T-helper 2 cell (primary cell): ENCODE results near the gene EIF4E3.

Experiments
- DNase-seq, 5 experiments: peaks; one replicate each; pipeline versions ENCODE4 v3.0.0 to v3.0.0-alpha.2; 2012 to 2022

EIF4E3 gene

DNA sequence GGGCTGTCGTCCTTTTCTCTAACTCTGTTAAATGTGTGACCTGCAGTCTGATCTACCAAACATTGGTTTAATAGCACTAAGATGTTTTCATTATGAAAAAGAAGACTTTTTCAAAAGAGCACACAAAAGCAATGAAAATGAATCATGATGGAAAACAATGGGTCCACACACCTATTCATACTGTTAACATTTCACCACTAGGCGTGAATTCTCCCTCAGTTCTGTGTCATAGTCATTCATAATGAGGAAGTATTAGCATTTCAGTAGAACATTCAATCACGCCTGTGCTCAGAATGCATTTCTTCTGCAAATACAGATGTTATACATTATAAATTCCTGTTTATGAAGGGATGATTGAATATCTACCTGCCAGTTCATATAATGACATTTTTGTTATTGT, 35.9 kb downstream of the EIF4E3 start:
- DNase-seq: peak in 1 of 5 experiments; percentile 27

DNA sequence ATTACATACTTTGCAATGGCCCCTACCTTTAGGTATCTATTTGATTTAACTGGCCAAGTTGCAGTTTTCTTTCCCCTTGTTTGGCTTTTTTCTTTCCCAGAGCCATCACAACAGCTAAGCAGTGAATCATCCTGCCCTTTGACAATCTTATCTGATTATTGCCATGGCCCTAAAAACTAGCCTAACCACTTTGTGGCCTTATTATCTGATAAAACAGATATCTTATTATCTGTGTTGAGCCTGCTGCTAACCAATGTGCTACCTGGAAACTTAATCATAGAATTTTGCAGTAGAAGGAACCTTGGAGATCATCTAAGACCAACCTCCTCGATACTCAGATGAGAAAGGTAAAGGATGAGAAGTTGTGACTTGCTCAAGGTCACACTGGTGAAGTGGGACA, 37.1 kb downstream of the EIF4E3 start:
- peak in 1 of 5 experiments; percentile 24 for DNase-seq

DNA sequence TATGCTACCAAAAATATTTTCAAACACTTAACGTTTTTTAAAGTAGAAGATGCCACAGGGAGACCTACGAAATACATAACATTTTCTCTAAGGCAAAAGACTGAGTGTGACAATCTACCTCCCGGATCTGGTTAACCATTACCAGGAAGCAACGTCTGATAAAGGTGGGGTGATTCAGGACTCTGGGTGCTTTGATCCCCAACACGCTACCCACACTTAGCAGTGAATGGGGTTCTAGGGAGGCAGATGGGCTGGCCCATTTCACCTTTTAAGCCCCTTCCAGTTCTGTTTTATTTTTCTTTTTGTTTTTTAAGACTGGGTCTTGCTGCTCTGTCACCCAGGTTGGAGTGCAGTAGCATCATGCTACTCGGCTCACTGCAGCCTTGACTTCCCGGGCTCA, 39.5 kb downstream of the EIF4E3 start:
- peak in 1 of 5 experiments; percentile 29 for DNase-seq

DNA sequence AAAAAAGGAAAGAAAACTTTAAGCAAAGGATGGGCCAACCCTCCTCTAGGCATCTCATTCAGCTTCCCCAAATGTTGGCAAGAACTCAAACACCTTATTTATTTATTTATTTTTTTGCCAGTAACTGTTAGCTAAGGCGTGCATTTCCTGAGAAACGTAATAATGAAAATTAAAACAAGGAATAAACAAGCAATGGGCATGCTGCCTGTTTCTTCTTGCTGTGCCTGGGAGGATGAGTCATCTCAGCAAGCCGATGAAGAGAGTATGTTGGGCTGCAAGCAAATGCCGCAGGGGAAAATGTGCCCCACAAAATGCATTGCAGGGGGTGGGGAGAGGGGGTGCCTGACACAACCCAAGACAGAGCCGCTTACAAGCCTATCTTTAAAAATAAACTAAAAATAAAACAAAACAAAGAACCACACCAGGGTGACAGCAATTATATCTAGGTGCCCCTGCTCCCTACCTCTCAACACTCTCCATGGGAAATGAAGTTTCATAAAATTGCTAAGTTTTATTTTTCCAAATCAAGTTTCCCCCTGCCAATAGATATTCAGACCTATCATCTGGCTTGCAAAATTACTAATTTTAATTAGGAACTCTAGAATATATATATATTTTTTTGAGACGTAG, 40.3 kb downstream of the EIF4E3 start:
- no peak for DNase-seq

DNA sequence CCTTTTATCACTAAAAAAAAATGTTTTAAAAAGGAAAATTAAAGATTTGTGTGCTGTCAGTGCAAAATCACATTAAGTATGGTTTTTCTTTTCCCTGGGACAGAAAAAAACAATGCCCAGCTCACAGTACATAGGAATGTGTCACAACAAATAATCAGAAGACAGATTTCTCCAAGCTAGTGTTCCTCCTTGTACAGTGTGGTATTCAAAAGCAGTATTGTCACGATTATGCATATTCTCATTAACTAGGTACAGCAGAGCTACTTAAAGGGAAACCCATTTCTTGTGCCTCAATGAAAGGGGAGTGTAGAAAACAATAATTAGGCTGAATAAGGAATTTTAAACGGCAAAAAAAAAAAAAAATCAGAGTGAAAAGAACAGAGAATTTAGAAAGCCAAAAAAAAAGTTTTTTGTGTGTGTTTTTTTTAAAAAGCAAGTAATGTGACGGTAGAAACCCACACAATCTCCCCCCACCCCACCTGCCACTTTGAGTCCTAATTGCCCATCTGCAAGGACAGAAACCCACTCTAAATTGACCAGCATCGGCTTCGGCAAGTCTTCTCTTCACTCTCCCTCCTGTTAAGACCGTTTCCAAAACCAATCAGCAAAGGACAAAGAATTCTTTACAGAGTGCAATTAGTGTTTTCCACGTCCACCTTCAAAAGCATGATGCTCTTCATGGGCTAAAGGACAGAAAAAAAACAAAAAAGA, 41.0 kb downstream of the EIF4E3 start:
- no peak for DNase-seq

DNA sequence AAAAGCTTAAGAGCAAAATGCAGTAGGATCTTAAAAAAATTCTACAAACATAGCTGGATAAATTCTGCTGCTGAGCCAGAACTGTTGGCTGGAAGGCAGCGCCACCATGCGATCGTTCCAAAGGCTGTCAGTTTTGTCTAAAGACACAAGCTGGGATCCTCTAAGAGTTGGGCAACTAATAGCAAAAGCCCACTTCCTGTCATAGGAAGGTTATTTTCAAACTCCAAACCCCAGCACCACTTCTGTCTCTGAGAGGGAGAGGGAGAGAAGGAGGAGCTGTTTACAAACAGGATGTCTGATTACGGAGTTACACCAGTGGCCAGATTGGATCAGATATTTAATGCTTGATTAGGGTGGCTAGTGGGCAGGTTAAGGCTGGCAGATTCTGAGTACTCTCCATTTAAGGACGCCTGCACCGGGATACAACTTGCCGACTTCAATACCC, 44.0 kb downstream of the EIF4E3 start:
- DNase-seq: peak in 1 of 5 experiments; percentile 52

DNA sequence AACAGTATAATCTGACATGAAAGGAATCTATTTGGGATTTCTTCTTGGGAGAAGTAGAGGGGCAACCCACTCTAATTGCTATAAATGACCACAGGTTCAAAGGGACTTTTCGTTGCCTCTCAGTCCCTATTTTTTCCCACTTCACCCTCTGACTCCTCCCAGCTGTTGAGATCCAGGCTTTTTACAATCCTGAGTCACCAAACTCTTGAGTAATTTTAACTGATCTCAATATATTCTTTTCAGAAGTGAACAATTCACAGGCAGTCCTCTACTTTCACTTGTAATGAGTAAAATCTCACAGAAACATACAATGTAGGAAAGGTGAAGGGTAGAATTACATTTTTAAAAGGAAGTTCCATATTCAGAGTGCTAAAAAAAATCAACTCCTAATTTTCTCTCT, 44.6 kb downstream of the EIF4E3 start:
- no peak for DNase-seq

DNA sequence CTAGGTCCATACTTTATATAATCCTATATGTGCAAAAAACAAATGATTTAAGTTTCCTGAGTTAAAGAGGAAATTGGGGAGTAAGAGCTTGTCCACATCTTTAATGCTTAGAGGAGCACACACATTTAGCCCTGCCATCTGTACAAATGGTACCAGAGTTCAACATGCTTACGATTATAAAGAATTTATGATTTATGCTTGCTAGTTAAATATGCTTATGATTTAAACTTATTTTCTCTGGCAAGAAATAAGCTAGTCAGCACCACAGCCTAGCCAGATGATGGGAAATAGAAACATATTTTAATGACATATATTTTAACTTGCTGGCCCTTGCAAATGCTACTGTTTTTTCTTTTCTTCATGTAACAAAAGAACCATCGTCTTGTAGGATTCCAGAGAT, 48.3 kb downstream of the EIF4E3 start:
- no peak for DNase-seq

DNA sequence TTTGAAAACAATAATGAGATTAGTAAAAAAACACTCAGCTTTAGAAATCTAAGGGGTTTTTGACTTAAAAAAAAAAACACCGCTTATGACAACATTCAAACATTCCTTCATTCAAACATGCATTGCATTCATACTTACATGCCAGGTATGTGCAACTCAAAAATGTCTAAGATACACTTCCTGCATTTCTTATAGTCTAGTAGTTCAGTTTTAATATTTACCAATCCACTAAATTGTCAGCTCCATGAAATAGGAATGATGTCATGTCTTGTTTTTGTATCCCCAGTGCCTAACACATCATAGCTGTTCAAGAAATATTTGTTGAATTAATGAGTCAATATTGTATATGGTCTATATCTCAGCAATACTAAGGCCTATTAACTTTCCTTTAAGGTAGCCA, 51.7 kb downstream of the EIF4E3 start:
- no peak for DNase-seq

DNA sequence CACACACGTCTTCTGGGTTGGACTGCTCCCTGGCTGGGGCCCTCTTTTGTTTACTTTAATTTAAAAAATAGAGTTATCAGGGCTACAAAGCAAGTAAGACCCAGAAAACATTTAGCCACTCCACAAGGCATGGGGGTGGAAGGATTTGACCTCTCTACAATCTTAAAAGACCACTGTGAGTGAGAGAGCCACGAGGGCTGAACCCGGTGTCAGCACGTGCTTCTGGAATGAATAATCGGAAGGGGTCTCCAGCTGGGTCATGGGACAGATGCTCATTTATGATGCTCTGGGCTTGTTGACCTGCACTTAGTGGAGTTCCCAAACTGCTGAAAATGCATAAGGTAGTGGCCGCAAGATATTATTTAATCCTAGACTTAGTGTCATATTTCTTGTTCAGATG, 52.4 kb downstream of the EIF4E3 start:
- no peak for DNase-seq

DNA sequence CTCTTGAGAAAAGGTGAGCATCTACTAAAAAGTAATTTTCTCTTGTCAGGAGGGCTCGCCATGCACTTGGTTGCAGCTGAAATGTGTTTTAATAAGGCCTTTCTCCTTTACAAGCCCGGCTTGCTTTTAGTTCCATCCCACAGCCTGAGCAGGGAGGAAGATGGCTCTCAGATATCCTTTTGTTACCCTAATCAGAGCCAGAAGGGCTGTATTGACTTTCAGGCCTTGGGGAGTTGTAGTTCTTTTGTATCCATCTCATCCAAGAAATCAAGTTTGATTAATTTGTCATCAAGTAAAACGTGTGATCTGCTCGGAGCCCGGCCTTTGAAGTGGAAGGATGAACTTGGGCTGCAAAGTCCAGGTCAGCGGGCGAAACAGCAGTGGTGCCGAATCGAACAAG, 52.9 kb downstream of the EIF4E3 start:
- no peak for DNase-seq

DNA sequence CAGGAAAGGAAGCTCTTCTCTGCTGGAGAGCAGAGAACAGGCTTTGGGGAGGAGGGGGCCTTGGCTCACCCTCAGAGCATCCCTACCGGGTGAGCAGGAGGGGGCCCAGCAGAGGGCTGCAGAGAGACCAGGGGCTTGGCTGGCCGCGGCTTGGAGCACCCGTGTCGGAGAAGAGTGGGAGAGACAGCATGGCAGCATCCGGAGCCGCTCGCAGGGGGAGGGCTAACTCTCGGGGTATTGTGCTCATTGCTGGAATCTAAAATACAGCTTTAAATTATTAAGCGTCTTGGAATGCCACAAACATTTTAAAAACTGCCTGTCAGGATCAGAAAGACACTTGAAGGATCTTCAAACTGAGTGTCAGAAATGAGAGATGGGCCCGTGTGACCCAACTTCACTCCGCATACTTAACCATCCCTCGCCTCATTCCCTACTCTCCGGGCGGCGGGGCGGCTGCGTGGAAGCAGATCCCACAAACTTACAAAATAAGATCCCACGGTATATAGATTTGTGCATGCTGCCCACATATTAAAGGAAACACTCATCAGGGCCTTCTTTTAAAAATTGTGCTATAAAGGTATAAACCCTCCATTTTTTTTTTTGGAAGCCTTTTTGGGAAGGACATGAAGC, 53.9 kb downstream of the EIF4E3 start:
- no peak for DNase-seq

DNA sequence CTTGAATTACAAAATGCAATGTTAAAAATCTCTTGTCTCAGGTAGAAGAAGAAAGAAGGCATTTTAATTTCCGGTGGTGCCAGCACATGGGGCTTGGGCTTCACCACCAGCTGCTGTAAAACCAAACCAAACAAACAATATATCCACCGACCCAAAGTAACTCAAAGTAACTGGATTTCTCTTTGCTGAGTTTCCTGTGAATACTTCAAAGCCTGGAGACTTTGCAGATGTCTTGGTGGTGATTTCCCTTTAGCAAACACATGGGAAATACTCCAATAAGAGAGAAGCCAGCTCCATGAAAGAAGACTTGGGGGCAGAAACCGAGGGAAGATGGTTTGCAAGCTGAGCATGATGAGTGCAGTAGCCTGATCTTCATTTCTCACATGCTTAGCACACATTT, 62.6 kb downstream of the EIF4E3 start:
- DNase-seq: peak in 1 of 5 experiments; percentile 26

DNA sequence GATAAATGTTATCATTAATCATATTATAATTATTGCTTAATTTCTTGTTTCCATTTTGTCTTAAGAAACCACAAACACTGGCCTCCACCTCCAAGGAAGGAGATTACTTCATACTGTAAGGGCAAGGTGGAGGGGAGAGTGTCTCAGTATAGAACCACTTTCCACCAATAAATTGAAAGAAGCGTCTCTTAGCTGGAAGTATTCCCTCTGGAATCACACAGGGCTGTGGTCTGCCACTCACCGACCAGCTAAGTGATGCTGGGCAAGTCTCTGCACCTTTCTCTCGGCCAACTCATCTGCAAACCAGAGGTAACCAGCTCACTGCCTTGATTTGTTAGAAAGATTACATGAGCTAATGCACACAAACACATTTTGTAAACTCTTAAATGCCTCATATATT, 63.1 kb downstream of the EIF4E3 start:
- no peak for DNase-seq

DNA sequence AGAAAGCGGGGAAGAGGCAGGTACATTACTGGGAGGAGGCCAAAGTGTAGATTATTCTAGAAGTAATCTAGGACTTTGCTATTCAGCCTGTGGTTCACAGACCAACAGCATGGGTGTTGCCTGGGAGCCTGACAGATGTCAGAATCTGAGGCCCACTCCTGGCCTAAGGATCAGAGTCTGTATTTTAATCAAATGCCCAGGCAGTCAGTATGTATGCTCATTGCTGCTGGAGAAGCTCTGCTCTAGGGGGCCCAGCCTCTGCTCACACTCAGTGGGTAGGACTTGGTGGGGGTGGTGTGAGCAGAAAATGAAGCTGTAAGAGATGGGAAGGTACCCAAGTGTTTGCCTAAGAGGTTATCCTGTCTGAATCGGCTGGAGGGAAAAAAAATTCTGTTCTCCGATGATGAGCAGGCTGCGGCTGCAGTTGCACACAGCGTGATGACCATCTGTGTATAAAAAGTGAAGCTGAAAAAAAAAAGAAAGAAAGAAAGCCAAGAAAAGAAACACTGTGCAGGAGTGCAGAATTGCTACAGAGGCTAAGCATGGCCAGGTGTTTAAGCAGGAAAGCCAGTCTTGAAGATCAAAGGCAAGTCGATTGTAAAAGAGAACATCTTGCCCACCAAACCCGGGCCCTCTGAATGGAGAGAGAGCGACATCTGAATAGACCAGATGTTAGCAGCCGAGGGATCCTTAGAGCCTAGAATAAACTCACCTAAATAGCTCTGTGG, 65.2 kb downstream of the EIF4E3 start:
- no peak for DNase-seq

DNA sequence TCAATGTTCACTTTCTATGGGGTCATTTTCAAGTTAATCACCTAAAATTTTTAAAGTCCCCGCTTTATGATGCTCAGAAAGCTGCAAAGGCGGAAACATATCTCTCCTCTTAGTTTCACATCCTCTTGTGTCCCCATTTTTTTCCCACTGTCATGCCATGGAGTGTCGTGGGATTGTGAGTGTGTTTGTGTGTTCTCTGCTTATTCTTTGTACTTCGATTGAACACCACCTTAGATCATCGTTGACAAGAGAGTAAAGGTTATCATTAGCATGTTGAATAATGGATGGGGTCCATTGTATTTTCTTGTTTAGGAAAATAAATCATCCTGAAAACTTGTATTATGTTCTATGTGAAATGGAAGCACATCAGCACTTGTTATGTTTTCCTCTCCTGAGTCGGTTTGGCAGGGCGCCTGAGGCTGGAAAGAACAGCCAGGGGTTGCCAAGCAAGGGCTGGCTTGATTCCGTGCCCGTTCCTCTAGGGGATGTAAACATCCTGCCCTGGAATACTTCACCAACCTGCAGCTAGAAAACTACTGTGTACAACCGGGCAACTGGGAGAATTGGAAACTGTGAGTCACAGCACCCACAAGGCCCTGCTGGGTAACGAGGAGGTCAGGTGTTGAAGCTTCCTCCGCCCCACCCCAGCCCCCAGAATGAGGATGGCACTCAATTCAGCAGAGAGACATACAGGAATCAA, 67.2 kb downstream of the EIF4E3 start:
- DNase-seq: no peak

DNA sequence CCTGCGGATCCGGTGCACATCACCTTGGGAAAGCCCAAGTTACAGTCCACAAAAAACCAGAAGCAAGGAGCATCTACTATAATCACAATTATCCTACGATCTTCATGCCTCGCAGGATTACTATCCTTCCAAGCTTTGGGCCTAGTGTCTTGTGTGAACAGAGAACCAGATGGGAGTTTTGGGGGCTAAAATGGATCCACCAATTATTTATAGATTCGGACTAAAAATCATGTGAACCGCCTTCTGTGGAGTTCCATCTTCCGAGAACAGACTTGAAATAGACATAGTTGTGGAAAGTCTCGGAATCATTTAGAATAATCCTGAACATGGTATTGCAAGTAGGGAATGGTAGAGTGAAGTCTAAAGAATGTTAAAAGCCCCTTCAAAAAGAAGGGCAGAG, 70.1 kb downstream of the EIF4E3 start:
- no peak for DNase-seq

DNA sequence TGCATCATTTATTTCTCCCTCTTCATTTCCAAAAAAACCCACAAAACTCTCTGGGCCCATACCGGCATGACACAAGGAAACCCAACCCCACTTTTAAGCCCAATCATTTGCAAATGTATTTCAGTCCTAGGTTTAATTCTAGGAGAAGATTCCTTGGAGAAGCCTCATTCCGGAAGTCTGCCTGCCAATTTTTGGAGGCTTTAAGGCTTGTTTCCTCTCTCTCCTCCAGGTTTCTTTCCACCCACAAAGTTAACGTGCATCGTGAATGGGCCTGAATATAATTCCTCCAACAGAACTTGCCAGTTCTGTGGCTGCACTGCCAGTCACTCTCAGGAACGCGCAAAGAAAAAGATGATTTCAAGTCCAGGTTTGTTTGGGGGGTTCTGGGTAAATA, 71.8 kb downstream of the EIF4E3 start:
- DNase-seq: no peak

DNA sequence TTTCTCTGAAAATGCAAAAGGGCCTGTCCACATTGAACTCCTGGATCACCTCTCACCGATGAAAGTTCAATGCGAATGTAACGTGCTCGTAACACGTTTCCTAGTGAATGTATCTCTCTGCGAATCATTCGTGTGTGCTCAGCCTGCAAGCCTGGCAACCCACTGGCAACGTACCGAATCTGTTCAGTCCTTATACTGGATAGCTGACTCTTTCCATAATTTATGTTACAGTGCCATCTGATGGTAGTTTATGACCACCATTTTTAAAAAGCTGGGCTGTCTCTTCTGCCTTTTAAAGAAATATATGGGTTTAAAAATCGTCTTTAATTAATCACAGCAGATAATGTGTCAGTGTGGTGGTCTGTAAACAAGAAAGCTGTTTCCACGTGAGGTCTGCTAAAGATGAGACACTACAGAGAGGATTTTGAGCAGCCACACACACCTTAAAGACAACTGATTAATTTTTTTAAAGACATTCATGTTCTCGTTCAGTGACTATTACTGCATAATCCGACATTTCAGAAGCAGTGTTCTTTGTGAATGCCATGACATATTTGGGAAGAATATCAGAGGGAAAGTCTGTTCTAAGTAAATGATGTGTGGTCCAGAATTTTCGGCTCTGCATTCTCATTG, 72.3 kb downstream of the EIF4E3 start:
- DNase-seq: peak in 2 of 5 experiments; percentile 2 to 58

DNA sequence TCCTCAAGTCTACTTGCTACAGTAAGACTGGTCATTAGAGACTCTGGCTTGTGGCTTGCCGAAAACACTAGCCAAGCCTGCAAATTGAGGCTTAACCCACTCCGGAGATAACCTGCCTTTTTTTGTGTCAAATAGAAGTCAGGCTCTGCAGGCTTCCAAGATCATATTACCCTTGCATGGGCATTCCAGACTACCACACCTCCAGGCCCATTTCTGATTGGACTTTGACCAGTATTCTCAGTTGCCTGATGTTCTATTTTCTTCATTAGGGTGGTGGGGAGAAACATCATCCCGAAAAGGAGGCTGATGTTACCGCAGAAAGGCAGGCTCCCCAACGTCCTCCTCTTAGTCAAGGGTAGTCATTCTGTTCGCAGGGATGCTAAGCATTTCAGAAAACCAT, 73.6 kb downstream of the EIF4E3 start:
- no peak for DNase-seq

DNA sequence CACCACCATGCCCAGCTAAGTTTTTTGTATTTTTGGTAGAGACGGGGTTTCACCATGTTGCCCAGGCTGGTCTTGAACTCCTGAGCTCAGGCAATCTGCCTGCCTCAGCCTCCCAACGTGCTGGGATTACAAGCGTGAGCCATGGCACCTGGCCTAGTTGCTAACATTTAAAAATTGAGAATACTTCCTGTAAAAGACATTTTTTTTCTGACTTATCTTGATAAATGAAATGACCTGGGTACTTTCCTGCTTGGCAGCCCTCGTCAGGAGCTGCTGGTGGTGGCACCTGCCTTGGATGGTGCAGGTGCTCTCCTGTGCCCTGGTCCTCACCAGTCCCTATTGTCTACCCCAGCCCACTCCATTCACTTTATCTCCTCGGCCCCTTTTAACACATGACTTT, 74.8 kb downstream of the EIF4E3 start:
- DNase-seq: no peak

DNA sequence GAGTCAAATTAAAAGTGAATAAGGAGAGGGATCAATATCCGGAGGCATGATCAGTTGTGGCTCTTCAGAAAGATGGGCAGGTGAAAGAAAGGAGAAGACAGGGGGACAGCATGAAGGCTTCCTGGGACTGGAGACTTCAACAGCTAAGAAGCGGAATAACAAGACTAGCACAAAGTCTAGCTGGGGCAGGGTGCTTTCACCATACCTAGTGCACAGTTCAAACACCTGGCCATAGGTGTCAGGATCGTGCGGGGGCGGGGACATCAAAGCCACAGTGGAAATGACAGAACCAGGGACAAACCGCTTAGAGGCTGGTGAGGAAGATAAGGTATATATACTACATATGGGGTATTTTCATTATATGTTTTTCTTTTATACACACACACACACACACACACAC, 75.4 kb downstream of the EIF4E3 start:
- no peak for DNase-seq
